ENCODE results near the gene ZSWIM1.
A peak's percentile ranks its signal among the peaks of the same experiment; 100 is the strongest.
"Not testable (repeated sequence)": the region's sequence is repeated elsewhere in the genome, so short reads cannot be mapped to it uniquely, and the experiment has no call there.

The ZSWIM1 gene

DNA sequence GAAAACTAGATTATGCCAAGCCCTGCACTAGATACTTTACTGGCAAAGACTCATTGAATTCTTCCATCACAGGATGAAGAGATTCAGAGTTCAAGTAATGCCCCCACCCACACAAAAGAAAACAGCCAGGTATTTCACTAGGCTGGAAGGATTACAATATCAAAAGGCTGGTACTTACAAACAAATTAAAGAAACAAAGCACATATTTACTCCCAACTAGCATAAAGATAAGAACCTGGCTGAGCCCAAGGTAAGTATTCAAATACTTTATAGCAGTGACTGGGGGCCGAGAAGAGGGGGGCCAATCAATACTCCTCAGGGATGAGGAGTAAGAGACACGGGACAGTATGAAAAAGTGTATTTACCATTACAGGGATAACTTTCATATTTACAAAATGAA lies 27.5 kb upstream of the ZSWIM1 start:
- DNase-seq (ENCODE audit: low read depth in 2 of 3, low spot score in 1 of 3) = no peak

DNA sequence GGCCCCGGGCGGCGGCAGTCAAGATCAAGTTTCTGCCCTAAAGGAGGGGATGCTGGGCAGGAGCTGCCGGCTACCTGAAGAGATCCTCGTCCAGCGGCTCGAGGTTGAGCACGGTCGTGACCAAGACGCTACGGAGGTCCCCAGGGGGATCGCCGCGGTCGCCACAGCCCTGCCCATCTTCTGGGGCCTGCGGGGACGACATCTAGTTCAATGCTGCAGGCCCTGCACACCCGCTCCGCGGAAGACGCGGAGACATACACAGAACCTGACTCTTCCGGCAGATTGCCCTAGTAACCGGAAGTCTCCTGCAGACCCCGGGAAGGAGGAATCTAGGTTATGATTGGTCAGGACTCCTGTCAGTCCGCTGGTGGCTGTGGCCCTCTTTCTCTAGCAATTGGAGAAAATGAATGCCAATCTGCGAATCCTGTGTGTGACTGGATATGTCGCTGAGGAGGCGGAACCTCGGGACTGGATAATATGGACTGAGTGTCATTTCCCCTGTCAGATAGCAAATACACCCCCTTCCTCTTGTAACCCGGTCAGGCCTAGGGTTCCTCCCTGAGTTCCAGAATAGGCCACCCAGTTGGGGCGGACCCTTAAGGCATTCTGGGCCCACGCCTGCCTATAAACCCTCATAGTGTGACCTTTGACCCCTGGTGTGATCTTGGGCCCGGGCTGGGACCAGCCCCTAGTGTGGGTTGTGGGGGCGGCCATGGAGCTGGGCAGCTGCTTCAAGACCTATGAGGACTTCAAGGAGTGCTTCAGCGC lies 23.7 kb upstream of the ZSWIM1 start, which contains the start of the genes ACOT8 and ZSWIM3:
TSS of gene ACOT8 (minus strand) at position 279 of the 768 bp plus-strand sequence. CDS start at position 202, 77 bp downstream.
TSS of gene ZSWIM3 (plus strand) at position 501 of the 768 bp plus-strand sequence. CDS start at position 713, 212 bp downstream.
- peak; percentile 87 to 99 (median 91) for DNase-seq (ENCODE audit: low read depth in 2 of 3, low spot score in 1 of 3)

DNA sequence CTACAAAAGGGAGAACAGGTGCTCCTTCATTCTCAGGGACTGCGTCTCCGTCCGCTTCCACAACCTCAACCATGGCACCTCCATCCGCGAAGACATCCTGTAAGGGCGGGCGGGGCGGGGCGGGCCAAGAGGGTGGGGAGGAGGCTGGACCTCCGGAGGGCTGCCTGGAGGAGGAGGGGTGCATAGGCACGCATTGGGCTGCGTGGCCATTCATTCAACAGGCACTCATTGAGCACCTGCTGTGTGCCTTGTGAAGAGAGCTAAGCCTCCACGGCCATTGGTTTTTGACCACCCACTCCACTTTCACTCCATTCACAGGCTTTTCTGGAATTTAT lies 23.2 kb upstream of the ZSWIM1 start:
- peak; percentile 26 to 42 (median 35) for DNase-seq (ENCODE audit: low read depth in 2 of 3, low spot score in 1 of 3)

DNA sequence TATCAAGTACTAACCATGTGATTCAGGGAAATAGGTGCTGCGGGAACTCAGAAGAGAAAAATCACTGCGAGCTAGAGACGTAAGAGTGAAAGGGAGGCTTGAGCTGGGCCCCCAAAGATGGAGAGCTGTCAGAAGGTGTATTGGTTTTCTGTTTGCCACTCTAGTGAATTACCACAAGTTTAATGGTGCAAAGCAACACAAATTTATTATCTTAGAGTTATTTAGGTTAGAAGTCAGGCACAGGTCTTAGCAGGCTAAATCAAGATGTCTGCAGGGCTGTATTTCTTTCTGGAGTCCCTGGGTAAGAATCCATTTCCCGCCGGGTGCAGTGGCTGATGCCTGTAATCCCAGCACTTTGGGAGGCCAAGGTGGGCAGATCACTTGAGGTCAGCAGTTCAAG lies 21.1 kb upstream of the ZSWIM1 start:
- DNase-seq (ENCODE audit: low read depth in 2 of 3, low spot score in 1 of 3) = no peak

DNA sequence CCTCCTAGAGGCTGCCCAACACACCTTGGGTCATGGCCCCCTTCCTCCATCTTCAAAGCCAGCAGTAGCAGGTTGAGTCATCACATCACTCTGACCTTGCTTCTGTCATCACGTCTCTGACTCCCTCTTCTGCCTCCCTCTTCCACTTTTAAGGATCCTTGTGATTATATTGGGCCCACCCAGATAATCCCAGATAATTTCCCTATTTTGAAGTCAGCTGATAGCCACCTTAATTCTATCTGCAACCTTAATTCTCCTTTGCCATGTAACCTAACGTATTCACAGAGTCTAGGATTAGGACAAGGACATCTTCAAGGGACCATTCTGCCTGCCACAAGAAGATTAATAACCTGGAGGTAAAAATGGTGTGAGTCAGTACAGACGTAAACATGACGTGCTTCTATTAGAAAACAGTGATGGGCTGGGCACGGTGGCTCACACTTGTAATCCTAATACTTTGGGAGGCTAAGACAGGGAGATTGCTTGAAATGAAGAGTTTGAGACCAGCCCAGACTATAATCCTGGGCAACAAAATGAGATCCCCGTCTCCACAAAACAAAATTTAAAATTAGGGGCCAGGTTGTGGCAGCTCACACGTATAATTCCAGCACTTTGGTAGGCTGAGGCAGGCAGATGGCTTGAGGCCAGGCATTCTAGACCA lies 20.3 kb upstream of the ZSWIM1 start:
- no peak for DNase-seq (ENCODE audit: low read depth in 2 of 3, low spot score in 1 of 3)

DNA sequence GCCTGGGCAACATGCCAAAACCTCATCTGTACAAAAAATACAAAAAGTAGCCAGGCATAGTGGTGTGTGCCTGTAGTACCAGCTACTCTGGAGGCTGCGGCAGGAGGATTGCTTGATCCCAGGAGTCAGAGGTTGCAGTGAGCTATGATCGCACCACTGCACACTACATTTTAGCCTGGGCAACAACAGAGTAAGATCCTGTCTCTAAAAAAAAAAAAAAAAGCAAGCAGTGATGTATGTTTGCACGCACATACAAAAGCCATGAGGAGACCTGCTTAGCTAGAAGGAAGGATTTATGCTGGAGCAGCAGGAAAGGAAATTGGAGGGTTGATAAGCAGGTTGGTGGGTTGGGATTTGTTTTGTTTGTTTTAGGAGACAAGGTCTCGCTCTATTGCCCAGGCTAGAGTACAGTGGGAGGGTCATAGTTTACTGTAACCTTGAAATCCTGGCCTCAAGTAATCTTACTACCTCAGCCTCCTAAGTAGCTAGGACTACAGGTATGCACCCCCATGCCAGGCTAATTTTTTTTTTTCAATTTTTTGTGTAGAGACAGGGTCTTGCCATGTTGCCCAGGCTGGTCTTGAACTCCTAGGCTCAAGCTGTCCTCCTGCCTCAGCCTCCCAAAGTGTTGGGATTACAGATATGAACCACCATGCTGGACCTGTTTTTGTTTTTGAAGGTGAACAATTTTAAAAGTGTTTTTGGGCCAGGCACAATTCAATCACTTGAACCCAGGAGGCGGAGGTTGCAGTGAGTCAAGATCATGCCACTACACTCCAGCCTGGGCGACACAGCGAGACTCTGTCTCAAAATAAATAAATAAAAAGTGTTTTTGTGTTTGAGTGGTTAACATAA lies 19.6 kb upstream of the ZSWIM1 start:
- no peak for DNase-seq (ENCODE audit: low read depth in 2 of 3, low spot score in 1 of 3)

DNA sequence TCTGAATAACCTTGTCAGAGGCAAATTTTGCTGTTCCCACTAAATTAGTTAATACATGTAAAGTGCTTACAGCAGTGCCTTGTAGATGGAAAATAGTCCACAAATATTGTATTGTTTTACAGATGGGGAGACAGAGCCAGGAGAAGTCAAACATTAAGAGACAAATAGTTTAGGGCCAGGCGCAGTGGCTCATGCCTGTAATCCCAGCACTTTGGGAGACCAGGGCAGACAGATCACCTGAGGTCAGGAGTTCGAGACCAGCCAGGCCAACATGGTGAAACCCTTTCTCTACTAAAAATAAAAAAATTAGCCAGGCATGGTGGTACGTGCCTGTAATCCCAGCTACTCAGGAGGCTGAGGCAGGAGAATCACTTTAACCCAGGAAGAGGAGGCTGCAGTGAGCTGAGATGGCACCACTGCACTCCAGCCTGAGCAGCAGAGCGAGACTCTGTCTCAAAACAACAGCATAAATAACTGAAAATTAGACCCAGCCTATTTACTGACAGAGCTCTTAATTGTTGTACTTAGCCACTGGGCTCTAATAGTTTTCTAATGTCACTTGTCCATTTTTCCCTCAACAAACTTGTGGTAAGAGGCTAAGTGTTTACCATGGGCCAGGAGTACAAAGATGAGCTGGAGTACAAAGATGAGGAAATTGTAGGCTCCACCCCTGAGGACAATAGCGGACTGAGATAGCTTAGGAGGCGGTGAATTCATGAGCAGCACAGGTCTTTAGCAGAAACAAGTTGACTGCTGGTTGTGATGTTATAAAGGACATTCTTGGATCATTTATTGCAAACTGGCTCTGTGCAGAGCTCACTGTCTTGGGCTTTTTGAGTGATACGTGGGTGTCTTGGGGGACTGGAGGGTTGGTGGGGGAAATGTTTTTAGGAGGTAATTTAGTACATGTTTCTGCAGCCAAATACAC lies 17.2 kb upstream of the ZSWIM1 start:
- no peak for DNase-seq (ENCODE audit: low read depth in 2 of 3, low spot score in 1 of 3)

DNA sequence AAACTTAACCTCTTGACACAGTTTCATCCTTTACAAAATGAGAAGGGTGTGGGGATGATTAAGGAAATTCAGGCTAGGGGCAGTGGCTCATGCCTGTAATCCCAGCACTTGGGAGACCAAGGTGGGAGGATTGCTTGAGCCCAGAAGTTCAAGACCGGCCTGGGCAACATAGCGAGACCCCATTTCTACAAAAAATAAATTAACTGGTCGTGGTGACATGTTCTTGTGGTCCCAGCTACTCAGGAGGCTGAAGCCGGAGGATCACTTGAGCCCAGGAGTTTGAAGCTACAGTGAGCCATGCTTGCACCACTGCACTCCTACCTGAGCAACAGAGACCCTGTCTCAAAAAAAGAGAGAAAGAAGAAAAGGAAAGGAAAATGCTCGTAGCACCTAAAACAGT lies 14.6 kb upstream of the ZSWIM1 start:
- DNase-seq (ENCODE audit: low read depth in 2 of 3, low spot score in 1 of 3) = no peak

DNA sequence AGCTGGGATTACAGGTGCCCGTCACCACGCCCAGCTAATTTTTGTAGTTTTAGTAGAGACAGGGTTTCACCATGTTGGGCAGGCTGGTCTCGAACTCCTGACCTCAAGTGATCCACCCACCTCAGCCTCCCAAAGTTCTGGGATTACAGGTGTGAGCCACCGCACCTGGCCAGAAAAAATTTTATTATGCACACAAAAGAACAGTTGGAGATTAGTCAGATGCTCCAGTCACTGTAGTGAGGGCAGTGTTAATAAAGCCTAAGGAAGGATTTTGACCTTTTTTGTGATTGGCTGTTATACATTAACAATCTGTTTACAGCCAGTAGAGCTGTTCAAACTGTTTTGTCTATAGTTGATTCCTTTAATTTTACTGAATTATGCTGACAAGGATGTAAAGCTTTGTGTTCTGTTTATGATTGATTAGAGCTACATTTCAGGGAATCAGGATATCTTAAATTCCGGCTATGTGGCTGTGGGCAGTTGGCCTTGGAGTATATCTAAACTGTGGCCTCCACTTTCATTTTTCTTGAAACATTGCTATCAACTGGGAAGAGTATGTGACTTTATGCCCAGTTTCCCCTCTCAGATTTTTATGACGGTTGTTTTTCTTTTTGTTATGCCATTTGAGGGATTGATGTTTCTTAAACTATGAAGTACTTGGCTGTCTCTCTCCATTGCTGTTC lies 13.8 kb upstream of the ZSWIM1 start:
- no peak for DNase-seq (ENCODE audit: low read depth in 2 of 3, low spot score in 1 of 3)

DNA sequence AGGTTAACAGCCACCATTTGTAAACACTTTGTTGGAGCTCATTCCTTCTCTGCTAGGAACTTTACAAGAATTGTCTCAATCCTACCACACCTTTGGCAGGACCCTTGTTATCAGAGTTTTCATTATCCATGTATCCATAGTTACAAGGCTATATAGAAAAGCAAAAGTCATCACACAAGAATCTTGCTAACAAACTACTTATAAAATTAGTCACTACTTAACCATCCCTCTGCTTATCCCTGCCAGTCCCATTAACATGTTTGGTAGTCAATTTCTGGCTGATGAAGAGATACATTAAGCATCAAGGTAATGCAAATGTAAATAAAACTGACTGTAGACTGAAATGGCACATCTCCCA lies 13.2 kb upstream of the ZSWIM1 start:
- no peak for DNase-seq (ENCODE audit: low read depth in 2 of 3, low spot score in 1 of 3)

DNA sequence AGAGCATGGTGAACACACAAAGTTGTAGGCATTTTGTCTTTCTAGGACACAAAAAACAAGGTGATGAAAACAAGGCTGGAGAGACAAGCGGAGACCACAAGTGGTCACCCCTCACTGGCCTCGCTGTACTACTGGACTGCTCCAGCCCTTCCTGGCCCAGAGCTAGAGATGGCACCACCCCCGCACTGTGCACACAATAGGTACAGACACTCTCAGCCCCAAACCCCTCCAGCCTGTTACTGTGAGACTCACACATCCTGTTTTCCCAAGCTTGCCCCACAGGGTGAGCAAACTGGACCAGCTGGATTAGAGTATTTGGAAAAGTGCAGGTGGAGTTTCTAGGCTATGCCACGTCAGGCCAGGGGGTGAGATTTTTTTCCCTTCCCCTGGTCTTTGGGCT lies 8.4 kb upstream of the ZSWIM1 start:
- DNase-seq (ENCODE audit: low read depth in 2 of 3, low spot score in 1 of 3) = no peak

DNA sequence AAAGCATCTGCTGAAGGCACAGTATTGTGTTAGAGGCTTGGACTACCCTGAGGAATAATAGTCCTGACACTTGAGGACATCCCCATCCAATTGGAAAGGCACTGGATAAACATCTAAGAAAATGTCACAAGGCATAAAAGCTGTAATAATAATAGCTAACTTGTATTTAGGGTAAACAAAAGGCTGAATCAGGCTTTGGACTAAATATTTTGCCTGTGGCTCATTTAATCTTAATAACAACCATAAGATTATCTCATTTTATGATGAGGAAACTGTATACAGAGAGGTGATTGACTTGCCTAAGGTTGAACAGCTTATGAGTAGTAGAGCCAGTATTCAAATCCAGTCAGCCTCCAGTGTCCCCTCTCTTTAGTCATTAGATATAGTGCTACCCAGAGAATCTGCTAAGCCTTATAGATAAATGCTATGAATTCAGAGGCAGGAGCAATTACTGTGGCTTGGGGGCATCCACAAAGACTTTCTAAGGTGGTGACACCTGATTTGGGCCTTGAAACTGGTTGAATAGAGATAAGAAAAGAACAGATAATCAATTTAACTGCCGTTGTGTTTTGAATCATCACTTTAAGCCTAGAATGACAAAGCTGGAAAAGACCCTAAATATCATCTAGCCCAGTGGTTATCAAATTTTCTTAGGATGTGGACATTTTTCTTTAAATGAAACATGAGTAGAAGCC lies 7.5 kb upstream of the ZSWIM1 start:
- DNase-seq (ENCODE audit: low read depth in 2 of 3, low spot score in 1 of 3) = no peak

DNA sequence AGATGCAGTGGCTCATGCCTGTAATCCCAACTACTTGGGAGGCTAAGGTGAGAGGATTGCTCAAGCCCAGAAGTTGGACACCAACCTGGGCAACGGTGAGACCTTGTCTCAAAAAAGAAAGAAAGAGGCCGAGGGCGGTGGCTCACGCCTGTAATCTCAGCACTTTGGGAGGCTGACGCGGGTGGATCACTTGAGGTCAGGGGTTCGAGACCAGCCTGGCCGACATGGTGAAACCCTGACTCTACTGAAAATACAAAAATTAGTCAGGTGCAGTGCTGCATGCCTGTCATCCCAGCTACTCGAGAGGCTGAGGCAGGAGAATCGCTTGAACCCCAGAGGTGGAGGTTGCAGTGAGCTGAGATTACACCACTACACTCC lies 6.9 kb upstream of the ZSWIM1 start:
- DNase-seq (ENCODE audit: low read depth in 2 of 3, low spot score in 1 of 3) = not testable (repeated sequence)

DNA sequence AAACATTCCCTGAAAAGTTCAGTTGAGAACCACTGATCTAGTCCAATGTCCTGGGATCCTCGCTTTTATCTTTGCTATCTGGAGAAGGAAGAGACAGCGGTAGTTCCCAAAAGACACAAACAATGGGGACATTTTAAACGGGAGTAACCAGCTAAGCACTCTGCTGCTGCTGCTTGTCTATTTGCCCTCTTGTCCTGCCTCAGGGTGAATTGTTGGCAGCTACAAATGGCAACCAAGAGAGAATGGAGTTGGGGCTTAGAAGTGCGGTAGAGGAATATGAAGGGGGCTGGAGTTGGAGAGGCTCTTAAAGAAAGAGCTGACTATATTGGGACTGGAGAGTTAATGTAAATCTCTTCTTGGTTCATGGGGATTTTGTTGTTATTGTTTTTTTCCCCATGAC lies 6.5 kb upstream of the ZSWIM1 start:
- DNase-seq (ENCODE audit: low read depth in 2 of 3, low spot score in 1 of 3) = no peak

DNA sequence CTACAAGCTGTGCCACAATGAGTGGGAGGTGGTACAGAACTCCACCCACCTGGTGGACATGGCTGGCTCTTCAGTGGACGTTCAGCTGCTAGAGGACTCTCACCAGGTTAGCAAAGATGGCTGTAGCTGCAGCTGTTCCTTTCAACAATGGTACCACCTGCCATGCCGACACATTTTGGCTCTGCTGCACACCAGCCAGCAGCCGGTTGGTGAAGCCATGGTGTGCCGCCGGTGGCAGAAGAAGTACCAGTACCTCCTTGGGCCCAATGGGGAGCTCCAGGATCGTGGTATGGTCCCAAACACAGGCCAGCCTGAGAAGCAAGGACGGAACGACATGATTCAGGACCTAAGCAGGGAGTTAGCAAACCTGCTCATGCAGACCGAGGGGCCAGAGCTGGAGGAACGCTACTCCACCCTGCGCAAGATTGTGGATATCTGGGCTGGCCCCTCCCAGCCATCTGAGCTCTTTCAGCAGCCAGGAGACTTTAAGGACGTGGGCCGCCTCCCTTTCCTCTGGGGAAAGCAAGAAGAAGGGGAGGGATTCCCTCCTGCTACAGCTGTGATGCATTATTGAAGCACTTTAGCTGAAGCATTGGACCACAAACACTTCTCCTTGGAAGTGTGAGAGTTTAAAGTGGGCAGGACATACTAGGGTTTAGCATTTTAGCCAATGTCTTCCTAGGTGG lies 2.8 kb upstream of the ZSWIM1 start:
- DNase-seq (ENCODE audit: low read depth in 2 of 3, low spot score in 1 of 3) = no peak

DNA sequence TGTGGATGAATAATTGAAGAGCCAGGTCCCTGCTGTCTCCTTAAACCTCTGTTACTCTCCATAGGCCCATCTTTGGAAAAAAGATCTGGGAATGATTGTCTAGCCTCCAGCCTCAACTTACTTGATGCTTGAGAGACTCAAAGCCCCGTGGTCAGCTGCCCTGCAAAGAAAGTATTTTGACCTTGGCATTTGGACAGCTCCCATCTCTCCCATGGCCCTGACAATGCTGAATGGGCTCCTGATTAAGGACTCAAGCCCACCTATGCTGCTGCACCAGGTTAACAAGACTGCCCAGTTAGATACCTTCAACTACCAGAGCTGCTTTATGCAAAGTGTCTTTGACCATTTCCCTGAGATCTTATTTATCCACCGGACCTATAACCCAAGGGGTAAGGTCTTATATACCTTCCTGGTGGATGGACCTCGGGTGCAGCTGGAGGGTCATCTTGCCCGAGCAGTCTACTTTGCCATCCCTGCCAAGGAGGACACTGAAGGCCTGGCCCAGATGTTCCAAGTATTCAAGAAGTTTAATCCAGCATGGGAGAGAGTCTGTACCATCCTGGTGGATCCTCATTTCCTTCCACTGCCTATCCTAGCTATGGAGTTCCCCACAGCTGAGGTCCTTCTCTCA lies 1.6 kb downstream of the ZSWIM1 start:
- no peak for DNase-seq (ENCODE audit: low read depth in 2 of 3, low spot score in 1 of 3)

DNA sequence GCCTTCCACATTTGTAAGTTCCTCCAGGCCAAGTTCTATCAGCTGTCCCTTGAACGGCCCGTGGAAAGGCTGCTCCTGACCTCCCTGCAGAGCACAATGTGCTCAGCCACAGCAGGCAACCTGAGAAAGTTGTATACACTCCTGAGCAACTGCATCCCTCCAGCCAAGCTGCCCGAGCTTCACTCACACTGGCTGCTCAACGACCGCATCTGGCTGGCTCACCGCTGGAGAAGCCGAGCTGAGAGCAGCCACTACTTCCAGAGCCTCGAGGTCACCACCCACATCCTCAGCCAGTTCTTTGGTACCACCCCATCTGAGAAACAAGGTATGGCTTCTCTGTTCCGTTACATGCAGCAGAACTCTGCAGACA lies 2.1 kb downstream of the ZSWIM1 start:
- no peak for DNase-seq (ENCODE audit: low read depth in 2 of 3, low spot score in 1 of 3)

DNA sequence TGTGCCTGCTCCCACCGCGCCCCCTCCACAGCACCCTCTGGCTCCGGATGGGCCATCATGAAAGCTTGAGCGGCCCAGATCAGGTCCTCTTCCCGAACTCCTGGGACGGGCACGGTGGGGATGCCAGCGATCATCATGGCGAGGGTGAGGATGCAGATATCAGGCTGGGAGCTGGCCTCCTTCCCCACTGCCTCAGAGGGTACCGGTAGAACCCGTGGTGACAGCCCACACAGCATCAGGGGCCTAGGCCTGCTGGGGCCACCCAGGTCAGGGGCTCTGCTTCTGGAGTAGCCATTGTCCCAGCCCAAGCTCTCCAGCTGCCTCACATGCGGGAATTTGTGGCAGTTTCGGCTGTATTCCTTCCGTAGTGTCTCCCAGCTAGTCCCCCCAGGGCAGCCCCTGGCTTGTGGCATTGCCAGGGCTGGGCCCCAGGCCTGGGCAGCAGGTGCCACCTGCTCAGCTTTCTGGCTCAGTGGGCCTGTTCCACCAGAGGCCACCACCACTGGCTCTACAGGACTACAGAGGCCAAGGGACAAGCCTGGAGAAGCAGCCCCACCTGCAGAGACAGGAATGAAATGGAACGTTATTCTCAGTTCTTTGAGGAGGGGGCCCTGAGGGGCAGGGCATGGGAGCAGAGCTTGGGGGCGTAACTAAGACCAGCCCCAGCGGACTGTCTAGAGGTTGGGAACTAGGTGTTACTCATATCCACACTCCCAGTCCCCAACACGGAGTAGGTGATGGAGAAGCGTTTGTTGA lies 5.7 kb downstream of the ZSWIM1 start:
- DNase-seq (ENCODE audit: low read depth in 2 of 3, low spot score in 1 of 3) = no peak

Data from stimulated activated CD4-positive, alpha-beta T cell treated with anti-CD3 and anti-CD28 coated beads, Interleukin-12 subunit alpha, Interleukin-12 subunit beta, amount 100 ng/mL, for 48 hours (primary cell).